WTC11 (cell line): ENCODE results near the gene UMOD. TPM values are rescaled to one million over a fixed set of nuclear protein-coding genes. Genes with fewer than 3 reads are reported as not detected.

Experiments used
- ATAC-seq: fragments of 200-7000 bp; cut with Tn5 transposase; 2 replicates; pipeline ENCODE4 v1.10.0; 2021; ENCODE audit warnings: mild to moderate bottlenecking, moderate library complexity
- CTCF ChIA-PET: fragments of 300-600 bp; sonication (Branson Sonifier 250); formaldehyde crosslinking; loops from one replicate; lab custom pipeline; 2021; ENCODE audit warnings: antibody characterized with exemption; lab: Charles Lee
- POLR2A ChIA-PET: fragments of 350-600 bp; sonication (Branson Sonifier 250); formaldehyde crosslinking; loops from one replicate; lab custom pipeline; 2021; ENCODE audit warnings: antibody characterized with exemption; lab: Charles Lee
- DNase-seq: peaks from one replicate; pipeline ENCODE4 v3.0.0; 2021; ENCODE audit warnings: low spot score
- H3K27ac Mint-ChIP-seq: 2 replicates; pipeline ENCODE4 v1.8.0; 2021; ENCODE audit warnings: mixed read lengths
- H3K27me3 Mint-ChIP-seq: 2 replicates; pipeline ENCODE4 v1.8.0; 2021; ENCODE audit warnings: low read depth, mild to moderate bottlenecking, moderate library complexity, mixed read lengths
- H3K36me3 Mint-ChIP-seq: 2 replicates; pipeline ENCODE4 v1.8.0; 2021; ENCODE audit warnings: mixed read lengths
- H3K4me1 Mint-ChIP-seq: 2 replicates; pipeline ENCODE4 v1.8.0; 2022; ENCODE audit warnings: mixed read lengths
- H3K4me3 Mint-ChIP-seq: 2 replicates; pipeline ENCODE4 v1.8.0; 2021; ENCODE audit warnings: mild to moderate bottlenecking, moderate library complexity, mixed read lengths
- H3K9me3 Mint-ChIP-seq: 2 replicates; pipeline ENCODE4 v1.8.0; 2021; ENCODE audit warnings: mixed read lengths
- FOXP1 ChIP-seq: sonication (generic); formaldehyde crosslinking; IDR thresholded peaks from 2 replicates; pipeline ENCODE4 v1.8.0; 2022; ENCODE audit warnings: missing genetic modification reagents, mild to moderate bottlenecking, moderate library complexity, borderline replicate concordance
- GABPB1 ChIP-seq: sonication (generic); formaldehyde crosslinking; IDR thresholded peaks from 2 replicates; pipeline ENCODE4 v1.8.1; 2023; ENCODE audit warnings: mild to moderate bottlenecking, missing genetic modification reagents
- GRHL2 ChIP-seq: fragments of 250-450 bp; sonication (Bioruptor Pico); IDR thresholded peaks from 2 replicates; pipeline ENCODE4 v1.8.0; 2022; ENCODE audit warnings: mild to moderate bottlenecking, moderate library complexity; ENCODE audit not compliant: insufficient replicate concordance, severe bottlenecking
- GTF2I ChIP-seq: fragments of 250-450 bp; sonication (Bioruptor Pico); conservative IDR thresholded peaks from 2 replicates; pipeline ENCODE4 v1.4.0; 2021; ENCODE audit warnings: mild to moderate bottlenecking
- JAZF1 ChIP-seq: fragments of 250-450 bp; sonication (Bioruptor Pico); IDR thresholded peaks from 2 replicates; pipeline ENCODE4 v1.9.0; 2021; ENCODE audit warnings: moderate library complexity, mild to moderate bottlenecking, inconsistent platforms
- JUN ChIP-seq: sonication (generic); formaldehyde crosslinking; IDR thresholded peaks from 2 replicates; pipeline ENCODE4 v1.8.0; 2023; ENCODE audit warnings: mild to moderate bottlenecking, missing genetic modification reagents
- MYBL2 ChIP-seq: sonication (generic); formaldehyde crosslinking; IDR thresholded peaks from 2 replicates; pipeline ENCODE4 v1.8.1; 2023; ENCODE audit warnings: mild to moderate bottlenecking, moderate library complexity, missing genetic modification reagents
- NR3C1 ChIP-seq: sonication (generic); formaldehyde crosslinking; conservative IDR thresholded peaks from 2 replicates; pipeline ENCODE4 v1.8.1; 2023; ENCODE audit warnings: low read depth, mild to moderate bottlenecking, missing genetic modification reagents
- RELA ChIP-seq: sonication (generic); formaldehyde crosslinking; IDR thresholded peaks from 2 replicates; pipeline ENCODE4 v1.8.1; 2022; ENCODE audit warnings: missing genetic modification reagents, mild to moderate bottlenecking, borderline replicate concordance
- SOX15 ChIP-seq: fragments of 250-450 bp; sonication (Bioruptor Pico); IDR thresholded peaks from 2 replicates; pipeline ENCODE4 v1.9.0; 2021; ENCODE audit warnings: mild to moderate bottlenecking
- ZNF219 ChIP-seq: sonication (generic); formaldehyde crosslinking; IDR thresholded peaks from 2 replicates; pipeline ENCODE4 v1.8.0; 2023; ENCODE audit warnings: missing genetic modification reagents, mild to moderate bottlenecking, borderline replicate concordance
- ZNF232 ChIP-seq: sonication (generic); formaldehyde crosslinking; IDR thresholded peaks from 2 replicates; pipeline ENCODE4 v1.8.0; 2022; ENCODE audit warnings: mild to moderate bottlenecking, missing genetic modification reagents
- ZNF396 ChIP-seq: fragments of 250-450 bp; sonication (Bioruptor Pico); IDR thresholded peaks from 2 replicates; pipeline ENCODE4 v1.8.0; 2021; ENCODE audit warnings: mild to moderate bottlenecking, moderate library complexity, borderline replicate concordance
- total RNA-seq: library from RNA; stranded (reverse); gene quantifications from 3 replicates; pipeline ENCODE4 v1.2.3, GENCODE V29; 2021
- TF ChIP-seq, protein P1 (sequence below): sonication (generic); formaldehyde crosslinking; IDR thresholded peaks from 2 replicates; pipeline ENCODE4 v1.8.0; 2022; ENCODE audit warnings: mild to moderate bottlenecking, missing genetic modification reagents
- TF ChIP-seq, protein P2 (sequence below): sonication (generic); formaldehyde crosslinking; IDR thresholded peaks from 2 replicates; pipeline ENCODE4 v1.8.1; 2023; ENCODE audit warnings: mild to moderate bottlenecking, missing genetic modification reagents, borderline replicate concordance
- TF ChIP-seq, protein P3 (sequence below): fragments of 200-600 bp; IDR thresholded peaks from 2 replicates; pipeline ENCODE4 v1.8.0; 2022; ENCODE audit warnings: antibody characterized with exemption
- TF ChIP-seq, protein P4 (sequence below): sonication (generic); formaldehyde crosslinking; IDR thresholded peaks from 2 replicates; pipeline ENCODE4 v1.8.0; 2022; ENCODE audit warnings: mild to moderate bottlenecking, missing genetic modification reagents
- TF ChIP-seq, protein P5 (sequence below): sonication (generic); formaldehyde crosslinking; IDR thresholded peaks from 2 replicates; pipeline ENCODE4 v1.8.1; 2023; ENCODE audit warnings: mild to moderate bottlenecking, missing genetic modification reagents, moderate library complexity
- TF ChIP-seq, protein P6 (sequence below): fragments of 250-450 bp; sonication (Bioruptor Pico); IDR thresholded peaks from 2 replicates; pipeline ENCODE4 v1.9.0; 2021; ENCODE audit warnings: mild to moderate bottlenecking
- TF ChIP-seq, protein P7 (sequence below): sonication (generic); formaldehyde crosslinking; IDR thresholded peaks from 2 replicates; pipeline ENCODE4 v1.8.1; 2023; ENCODE audit warnings: mild to moderate bottlenecking, missing genetic modification reagents
- TF ChIP-seq, protein P8 (sequence below): sonication (generic); formaldehyde crosslinking; IDR thresholded peaks from 2 replicates; pipeline ENCODE4 v1.8.0; 2022; ENCODE audit warnings: mild to moderate bottlenecking, missing genetic modification reagents

Gene UMOD
- total RNA-seq, 1 experiment from 2014 or later: not detected

DNA sequence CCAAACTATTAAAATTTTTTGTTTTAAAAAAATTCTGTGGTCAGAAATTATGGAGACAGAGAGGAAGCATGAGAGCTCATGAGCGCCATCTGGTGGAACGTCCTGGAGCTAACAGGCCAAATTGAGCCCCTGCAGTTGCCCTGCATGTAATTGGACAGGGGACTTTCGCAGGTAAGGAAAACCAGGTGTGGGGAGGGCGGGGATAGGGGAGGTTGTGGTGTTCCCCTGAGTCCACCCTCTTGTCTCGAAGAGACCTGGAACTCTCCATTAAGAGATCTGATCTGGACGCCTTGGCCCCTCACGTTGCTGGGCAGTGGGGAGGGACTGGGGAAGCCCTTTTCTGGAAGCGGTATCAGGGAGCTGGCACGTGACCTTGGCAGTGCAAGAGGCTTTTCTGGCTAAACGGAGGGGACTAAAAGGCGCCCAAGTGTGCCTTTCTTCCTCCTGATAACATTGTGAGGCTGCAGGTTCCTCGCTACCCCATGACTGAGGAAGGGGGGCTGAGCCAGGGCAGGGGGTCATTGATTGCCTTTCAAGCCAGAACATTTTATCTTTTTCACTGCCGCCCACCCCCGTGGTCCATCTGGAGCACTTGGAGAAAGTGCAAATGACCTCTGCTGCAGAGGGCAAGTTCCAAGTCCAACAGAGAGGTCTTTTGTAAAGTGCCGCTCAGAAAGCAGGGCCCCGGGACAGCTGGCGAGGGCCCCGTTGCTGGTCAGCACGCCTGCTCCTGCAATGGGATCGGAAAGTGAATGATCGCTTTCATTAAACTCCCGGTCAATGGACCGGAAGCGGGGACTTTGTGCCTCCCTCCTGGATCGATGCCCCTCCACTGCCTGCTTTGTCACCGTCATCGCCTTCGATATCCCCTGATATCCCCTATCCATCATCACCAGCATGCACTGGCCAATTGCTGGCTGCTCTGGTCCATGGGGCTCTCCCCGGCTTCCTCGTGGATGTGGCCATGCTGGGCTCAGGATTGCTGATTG lies 33.6 kb upstream of the UMOD start:
- H3K4me1 Mint-ChIP-seq: peaks cover 9% of the 10 kb centered on the region
- DNase-seq (peak; percentile 87), ATAC-seq (peak; percentile 78)
- no peak overlapping the region for H3K27ac Mint-ChIP-seq
- POLR2A ChIA-PET: no interaction called here
- CTCF ChIA-PET: interaction anchor here (0.5 to 4.1 kb wide), 46 partner anchors 9 to 831 kb away, joined by 3 to 159 read pairs (median 4); partner anchors contain the start of genes ACSM5, IQCK, KNOP1 and PDILT
- H3K4me3 Mint-ChIP-seq: peak overlapping the region; percentile 66
- no peaks in the 10 kb centered on the region for H3K9me3 Mint-ChIP-seq
- H3K36me3 Mint-ChIP-seq: no peaks in the 10 kb centered on the region
- TF ChIP-seq, protein P1, sequence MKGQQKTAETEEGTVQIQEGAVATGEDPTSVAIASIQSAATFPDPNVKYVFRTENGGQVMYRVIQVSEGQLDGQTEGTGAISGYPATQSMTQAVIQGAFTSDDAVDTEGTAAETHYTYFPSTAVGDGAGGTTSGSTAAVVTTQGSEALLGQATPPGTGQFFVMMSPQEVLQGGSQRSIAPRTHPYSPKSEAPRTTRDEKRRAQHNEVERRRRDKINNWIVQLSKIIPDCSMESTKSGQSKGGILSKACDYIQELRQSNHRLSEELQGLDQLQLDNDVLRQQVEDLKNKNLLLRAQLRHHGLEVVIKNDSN (CRISPR knock-in tag): peak; percentile 85
- TF ChIP-seq, protein P2, sequence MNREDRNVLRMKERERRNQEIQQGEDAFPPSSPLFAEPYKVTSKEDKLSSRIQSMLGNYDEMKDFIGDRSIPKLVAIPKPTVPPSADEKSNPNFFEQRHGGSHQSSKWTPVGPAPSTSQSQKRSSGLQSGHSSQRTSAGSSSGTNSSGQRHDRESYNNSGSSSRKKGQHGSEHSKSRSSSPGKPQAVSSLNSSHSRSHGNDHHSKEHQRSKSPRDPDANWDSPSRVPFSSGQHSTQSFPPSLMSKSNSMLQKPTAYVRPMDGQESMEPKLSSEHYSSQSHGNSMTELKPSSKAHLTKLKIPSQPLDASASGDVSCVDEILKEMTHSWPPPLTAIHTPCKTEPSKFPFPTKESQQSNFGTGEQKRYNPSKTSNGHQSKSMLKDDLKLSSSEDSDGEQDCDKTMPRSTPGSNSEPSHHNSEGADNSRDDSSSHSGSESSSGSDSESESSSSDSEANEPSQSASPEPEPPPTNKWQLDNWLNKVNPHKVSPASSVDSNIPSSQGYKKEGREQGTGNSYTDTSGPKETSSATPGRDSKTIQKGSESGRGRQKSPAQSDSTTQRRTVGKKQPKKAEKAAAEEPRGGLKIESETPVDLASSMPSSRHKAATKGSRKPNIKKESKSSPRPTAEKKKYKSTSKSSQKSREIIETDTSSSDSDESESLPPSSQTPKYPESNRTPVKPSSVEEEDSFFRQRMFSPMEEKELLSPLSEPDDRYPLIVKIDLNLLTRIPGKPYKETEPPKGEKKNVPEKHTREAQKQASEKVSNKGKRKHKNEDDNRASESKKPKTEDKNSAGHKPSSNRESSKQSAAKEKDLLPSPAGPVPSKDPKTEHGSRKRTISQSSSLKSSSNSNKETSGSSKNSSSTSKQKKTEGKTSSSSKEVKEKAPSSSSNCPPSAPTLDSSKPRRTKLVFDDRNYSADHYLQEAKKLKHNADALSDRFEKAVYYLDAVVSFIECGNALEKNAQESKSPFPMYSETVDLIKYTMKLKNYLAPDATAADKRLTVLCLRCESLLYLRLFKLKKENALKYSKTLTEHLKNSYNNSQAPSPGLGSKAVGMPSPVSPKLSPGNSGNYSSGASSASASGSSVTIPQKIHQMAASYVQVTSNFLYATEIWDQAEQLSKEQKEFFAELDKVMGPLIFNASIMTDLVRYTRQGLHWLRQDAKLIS: no peak
- TF ChIP-seq NR3C1 (CRISPR knock-in tag) (no peak), ZNF219 (CRISPR knock-in tag) (no peak), SOX15 (CRISPR knock-in tag) (no peak), JUN (no peak), MYBL2 (CRISPR knock-in tag) (no peak), RELA (CRISPR knock-in tag) (no peak), GTF2I (CRISPR knock-in tag) (no peak), GRHL2 (CRISPR knock-in tag) (no peak), ZNF396 (no peak), FOXP1 (CRISPR knock-in tag) (no peak), ZNF232 (CRISPR knock-in tag) (no peak), GABPB1 (CRISPR knock-in tag) (no peak), JAZF1 (CRISPR knock-in tag) (no peak)
- TF ChIP-seq, protein P3, sequence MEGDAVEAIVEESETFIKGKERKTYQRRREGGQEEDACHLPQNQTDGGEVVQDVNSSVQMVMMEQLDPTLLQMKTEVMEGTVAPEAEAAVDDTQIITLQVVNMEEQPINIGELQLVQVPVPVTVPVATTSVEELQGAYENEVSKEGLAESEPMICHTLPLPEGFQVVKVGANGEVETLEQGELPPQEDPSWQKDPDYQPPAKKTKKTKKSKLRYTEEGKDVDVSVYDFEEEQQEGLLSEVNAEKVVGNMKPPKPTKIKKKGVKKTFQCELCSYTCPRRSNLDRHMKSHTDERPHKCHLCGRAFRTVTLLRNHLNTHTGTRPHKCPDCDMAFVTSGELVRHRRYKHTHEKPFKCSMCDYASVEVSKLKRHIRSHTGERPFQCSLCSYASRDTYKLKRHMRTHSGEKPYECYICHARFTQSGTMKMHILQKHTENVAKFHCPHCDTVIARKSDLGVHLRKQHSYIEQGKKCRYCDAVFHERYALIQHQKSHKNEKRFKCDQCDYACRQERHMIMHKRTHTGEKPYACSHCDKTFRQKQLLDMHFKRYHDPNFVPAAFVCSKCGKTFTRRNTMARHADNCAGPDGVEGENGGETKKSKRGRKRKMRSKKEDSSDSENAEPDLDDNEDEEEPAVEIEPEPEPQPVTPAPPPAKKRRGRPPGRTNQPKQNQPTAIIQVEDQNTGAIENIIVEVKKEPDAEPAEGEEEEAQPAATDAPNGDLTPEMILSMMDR: peak; percentile 79
- TF ChIP-seq, protein P4, sequence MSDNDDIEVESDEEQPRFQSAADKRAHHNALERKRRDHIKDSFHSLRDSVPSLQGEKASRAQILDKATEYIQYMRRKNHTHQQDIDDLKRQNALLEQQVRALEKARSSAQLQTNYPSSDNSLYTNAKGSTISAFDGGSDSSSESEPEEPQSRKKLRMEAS (CRISPR knock-in tag): no peak
- TF ChIP-seq, protein P5, sequence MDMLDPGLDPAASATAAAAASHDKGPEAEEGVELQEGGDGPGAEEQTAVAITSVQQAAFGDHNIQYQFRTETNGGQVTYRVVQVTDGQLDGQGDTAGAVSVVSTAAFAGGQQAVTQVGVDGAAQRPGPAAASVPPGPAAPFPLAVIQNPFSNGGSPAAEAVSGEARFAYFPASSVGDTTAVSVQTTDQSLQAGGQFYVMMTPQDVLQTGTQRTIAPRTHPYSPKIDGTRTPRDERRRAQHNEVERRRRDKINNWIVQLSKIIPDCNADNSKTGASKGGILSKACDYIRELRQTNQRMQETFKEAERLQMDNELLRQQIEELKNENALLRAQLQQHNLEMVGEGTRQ (CRISPR knock-in tag): peak; percentile 87
- TF ChIP-seq, protein P6, sequence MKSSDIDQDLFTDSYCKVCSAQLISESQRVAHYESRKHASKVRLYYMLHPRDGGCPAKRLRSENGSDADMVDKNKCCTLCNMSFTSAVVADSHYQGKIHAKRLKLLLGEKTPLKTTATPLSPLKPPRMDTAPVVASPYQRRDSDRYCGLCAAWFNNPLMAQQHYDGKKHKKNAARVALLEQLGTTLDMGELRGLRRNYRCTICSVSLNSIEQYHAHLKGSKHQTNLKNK: no peak
- TF ChIP-seq, protein P7, sequence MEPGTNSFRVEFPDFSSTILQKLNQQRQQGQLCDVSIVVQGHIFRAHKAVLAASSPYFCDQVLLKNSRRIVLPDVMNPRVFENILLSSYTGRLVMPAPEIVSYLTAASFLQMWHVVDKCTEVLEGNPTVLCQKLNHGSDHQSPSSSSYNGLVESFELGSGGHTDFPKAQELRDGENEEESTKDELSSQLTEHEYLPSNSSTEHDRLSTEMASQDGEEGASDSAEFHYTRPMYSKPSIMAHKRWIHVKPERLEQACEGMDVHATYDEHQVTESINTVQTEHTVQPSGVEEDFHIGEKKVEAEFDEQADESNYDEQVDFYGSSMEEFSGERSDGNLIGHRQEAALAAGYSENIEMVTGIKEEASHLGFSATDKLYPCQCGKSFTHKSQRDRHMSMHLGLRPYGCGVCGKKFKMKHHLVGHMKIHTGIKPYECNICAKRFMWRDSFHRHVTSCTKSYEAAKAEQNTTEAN (CRISPR knock-in tag): no peak
- TF ChIP-seq, protein P8, sequence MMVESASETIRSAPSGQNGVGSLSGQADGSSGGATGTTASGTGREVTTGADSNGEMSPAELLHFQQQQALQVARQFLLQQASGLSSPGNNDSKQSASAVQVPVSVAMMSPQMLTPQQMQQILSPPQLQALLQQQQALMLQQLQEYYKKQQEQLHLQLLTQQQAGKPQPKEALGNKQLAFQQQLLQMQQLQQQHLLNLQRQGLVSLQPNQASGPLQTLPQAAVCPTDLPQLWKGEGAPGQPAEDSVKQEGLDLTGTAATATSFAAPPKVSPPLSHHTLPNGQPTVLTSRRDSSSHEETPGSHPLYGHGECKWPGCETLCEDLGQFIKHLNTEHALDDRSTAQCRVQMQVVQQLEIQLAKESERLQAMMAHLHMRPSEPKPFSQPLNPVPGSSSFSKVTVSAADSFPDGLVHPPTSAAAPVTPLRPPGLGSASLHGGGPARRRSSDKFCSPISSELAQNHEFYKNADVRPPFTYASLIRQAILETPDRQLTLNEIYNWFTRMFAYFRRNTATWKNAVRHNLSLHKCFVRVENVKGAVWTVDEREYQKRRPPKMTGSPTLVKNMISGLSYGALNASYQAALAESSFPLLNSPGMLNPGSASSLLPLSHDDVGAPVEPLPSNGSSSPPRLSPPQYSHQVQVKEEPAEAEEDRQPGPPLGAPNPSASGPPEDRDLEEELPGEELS: no peak
- no peaks in the 10 kb centered on the region for H3K27me3 Mint-ChIP-seq
